ENCODE data around the gene CCN5. TPM values are rescaled to one million over a fixed set of nuclear protein-coding genes. Genes with fewer than 3 reads are reported as not detected.

The CCN5 gene
- total RNA-seq, 1 donor from 2014 or later, result not detected

DNA sequence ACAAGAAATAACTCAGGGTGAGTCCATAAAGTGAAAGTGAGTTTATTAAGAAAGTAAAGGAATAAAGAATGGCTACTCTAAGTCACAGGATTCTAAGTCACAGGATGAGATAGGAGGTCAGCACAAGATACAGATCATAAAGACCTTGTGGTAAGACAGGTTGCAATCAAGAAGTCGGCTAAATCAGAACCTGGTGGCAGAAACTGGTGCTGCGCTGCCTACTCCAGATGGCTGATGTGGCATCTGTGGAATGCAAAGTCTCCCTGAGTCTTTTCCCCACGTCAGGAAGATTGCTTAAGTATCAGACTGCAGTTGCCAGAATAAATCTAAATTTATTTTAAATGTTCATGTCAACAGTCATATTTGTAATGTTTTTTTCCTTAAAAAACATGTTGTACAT, 19.8 kb downstream of the CCN5 start:
- intact Hi-C loops (cut with micrococcal nuclease), result loop anchor here (5.0 to 10.0 kb wide), 6 partner anchors 152 to 1278 kb away; partner anchors contain the start of genes DNTTIP1, FITM2, IFT52 and SRSF6

DNA sequence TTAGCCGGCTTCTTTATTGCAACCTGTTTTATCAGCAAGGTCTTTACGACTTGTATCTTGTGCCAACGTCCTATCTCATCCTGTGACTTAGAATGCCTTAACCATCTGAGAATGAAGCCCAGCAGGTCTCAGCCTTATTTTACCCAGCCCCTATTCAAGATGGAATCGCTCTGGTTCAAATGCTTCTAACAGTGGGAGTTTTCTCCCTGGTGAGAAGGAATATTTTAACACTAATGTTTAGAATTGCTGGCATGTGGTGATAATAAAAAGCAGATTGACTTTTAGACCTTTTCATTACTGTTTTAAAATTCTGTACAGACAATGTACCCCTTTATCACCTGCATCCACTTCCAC, 20.6 kb downstream of the CCN5 start:
- intact Hi-C loops (cut with micrococcal nuclease), result loop anchor here (1.0 to 10.0 kb wide), 9 partner anchors 152 to 1278 kb away; partner anchors contain the start of genes DNTTIP1, FITM2, IFT52 and MYBL2

- intact Hi-C loops (cut with micrococcal nuclease), result loop anchor here (1.0 to 10.0 kb wide), 9 partner anchors 151 to 1279 kb away; partner anchors contain the start of genes DNTTIP1, FITM2, IFT52 and MYBL2
These were observed 21.2 kb downstream of the CCN5 start for GRCh38 chr20:44736170-44737021.

GRCh38 chr20:44737116-44737515, 21.9 kb downstream of the CCN5 start:
- intact Hi-C loops (cut with micrococcal nuclease), result loop anchor here (2.0 to 10.0 kb wide), 7 partner anchors 150 to 1280 kb away; partner anchors contain the start of genes DNTTIP1, FITM2, IFT52 and MYBL2

DNA sequence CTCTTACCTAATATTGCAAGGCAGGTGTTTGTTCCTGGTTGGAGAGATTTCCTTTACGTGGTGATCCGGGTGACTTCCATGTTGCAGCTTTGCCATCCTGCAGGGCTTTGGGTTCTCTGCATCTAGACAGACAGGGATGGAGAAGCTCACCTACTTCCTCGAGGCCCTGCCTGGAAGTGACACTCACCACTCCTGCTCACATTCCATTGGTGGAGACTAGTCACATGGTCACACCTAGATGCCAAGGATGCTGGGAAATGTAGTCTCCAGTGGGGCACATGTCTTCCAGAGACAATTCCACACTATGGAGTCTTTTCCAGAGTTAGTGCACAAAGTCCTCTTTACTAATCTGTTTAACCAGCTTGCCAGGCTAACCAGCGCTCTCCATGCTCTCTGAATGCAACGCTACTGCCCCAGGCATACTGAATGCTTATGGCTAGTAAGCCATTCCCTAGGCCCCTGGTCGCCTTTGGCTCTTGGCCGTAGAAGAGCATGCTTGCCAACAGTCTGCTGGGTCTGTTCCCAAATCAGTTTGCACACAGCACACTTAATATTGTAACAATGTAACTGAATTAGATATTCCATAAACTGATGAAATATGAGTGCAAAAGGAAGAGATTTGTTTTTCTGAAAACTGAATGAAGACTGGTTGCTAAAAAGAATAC, 23.8 kb downstream of the CCN5 start:
- intact Hi-C loops (cut with micrococcal nuclease), result loop anchor here (2.0 to 10.0 kb wide), 7 partner anchors 148 to 1282 kb away; partner anchors contain the start of genes DNTTIP1, FITM2, IFT52 and SRSF6

- intact Hi-C loops (cut with micrococcal nuclease), result loop anchor here (2.0 to 10.0 kb wide), 7 partner anchors 147 to 1283 kb away; partner anchors contain the start of genes DNTTIP1, FITM2, IFT52 and SRSF6
These were observed 24.8 kb downstream of the CCN5 start for GRCh38 chr20:44739942-44740341.

DNA sequence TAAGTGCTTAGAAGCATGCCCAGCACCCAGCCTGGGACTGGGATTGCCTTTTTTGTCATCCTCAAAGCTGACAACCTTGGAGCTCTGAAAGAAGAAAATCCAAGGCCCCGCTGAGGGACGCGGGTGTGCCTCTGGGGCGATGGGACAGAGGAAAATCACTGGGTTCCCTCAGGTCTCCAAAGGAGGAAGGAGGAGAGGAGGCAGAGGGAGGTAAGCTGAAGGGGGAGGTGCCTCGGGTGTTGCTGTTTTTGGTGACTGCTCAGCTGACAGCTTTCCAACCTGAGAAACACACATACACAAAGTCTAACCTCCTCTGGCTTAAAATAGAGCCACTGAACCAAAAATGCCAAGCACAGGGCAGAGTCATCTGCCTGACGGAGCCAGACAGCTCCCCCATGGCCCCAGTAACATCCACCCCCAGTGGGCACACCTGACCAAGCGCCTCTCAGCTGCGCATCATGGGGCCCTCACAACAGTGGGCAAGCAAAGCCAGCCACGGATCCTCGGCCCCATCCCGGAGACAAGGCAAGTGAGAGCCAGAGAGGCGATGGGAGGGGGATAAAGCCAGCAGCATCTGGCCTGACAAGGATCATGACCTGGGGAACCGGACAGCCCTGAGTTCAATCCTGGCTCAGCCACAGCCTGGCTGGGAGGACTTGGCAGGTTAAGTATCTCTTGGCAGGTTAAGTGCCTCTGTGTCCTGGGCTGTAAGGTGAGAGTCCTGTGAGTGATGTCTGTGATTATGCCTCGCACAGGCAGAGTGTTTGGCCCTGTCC, 27.3 kb downstream of the CCN5 start:
- intact Hi-C loops (cut with micrococcal nuclease), result no loop called here

DNA sequence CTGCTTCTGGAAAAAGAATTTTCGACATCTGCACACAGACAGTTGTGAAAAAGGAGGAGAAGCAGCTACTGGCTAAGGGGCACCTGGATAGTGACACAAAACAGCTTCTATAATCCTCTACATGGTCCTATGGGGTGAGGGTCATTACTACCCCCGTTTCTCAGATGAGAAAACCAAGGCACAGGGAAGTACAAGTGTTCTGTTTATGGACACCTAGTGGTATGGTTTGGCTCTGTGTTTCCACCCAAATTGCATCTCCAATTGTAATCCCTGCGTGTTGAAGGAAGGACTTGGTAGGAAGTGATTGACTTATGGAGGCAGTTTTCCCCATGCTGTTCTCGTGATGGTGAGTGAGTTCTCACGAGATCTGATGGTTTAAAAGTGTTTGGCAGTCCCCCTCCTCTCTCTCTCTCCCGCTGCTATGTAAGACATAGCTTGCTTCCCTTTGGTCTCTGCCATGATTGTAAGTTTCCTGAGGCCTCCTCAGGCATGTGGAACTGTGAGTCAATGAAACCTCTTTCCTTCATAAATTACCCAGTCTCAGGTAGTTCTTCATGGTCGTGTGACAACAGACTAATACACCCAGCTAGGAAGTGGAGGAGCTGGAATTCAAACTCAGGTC, 28.0 kb downstream of the CCN5 start:
- intact Hi-C loops (cut with micrococcal nuclease), result no loop called here

DNA sequence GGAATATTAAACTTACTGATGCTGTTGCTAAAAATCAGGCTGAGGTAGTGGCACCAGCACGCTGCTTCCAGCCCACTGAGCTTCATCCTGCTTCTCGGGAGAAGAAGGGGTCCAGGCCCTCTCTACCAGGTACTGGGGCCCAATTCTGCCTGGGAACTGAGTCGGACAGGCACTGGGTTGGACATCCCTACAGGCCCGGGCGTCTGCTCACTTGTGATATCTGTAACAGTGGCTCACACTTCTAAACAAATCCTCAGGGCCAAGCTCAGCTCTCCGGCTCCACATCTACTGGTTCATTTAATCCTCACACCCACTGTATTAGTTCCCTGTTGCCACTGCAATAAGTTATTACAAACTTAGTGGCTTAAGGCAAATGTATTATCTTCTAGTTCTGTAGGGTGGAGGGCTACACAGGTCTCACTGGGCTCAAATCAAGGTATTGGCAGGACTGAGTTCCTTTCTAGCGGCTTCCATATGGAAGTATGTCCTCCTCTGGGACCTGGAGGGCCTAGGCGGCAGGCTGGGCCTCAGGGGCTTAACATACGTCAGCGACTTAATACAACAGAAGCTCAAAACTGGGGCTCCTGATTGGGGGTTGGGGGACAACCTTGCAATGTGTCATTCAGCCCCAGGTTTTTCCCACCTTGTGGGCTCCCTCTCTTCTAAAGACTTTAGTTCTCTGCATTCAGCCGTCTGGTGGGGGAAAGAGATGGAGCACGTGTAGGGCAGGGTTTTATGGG, 28.9 kb downstream of the CCN5 start:
- intact Hi-C loops (cut with micrococcal nuclease), result no loop called here

GRCh38 chr20:44745122-44745597, 30.0 kb downstream of the CCN5 start:
- intact Hi-C loops (cut with micrococcal nuclease), result no loop called here

DNA sequence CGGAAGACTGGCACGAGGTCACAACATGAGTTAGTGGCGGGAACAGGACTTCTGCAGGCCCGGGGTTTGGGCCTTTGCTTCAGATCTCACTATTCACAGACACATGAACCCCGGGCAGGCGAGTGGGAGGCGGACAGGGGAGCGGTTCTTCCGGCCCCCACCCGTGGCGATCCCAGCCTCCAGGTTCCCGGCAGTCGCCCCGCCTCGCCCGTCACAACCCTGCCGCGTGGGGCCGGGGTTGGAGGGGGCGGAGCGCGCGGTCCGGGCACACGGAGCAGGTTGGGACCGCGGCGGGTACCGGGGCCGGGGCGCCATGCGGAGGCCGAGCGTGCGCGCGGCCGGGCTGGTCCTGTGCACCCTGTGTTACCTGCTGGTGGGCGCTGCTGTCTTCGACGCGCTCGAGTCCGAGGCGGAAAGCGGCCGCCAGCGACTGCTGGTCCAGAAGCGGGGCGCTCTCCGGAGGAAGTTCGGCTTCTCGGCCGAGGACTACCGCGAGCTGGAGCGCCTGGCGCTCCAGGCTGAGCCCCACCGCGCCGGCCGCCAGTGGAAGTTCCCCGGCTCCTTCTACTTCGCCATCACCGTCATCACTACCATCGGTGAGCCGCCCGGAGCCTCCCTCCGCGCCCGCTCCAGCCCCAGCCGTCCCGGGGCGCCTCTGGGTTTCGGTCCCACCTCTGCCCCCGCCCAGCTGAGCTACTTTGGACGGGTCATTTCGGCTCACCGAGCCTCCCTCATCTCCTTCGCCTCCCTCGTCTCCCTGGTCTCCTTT, 30.6 kb downstream of the CCN5 start, which contains the start of gene KCNK15:
Gene KCNK15, plus strand, starts transcription at position 268 of the 769 bp plus-strand sequence. Its CDS starts 46 bp downstream, at position 314.
- intact Hi-C loops (cut with micrococcal nuclease), result no loop called here

- intact Hi-C loops (cut with micrococcal nuclease), result loop anchor here (1.0 kb wide), 1 partner anchor 121 kb away; no protein-coding TSS in a partner anchor
These were observed 31.4 kb downstream of the CCN5 start for GRCh38 chr20:44746367-44747165.

DNA sequence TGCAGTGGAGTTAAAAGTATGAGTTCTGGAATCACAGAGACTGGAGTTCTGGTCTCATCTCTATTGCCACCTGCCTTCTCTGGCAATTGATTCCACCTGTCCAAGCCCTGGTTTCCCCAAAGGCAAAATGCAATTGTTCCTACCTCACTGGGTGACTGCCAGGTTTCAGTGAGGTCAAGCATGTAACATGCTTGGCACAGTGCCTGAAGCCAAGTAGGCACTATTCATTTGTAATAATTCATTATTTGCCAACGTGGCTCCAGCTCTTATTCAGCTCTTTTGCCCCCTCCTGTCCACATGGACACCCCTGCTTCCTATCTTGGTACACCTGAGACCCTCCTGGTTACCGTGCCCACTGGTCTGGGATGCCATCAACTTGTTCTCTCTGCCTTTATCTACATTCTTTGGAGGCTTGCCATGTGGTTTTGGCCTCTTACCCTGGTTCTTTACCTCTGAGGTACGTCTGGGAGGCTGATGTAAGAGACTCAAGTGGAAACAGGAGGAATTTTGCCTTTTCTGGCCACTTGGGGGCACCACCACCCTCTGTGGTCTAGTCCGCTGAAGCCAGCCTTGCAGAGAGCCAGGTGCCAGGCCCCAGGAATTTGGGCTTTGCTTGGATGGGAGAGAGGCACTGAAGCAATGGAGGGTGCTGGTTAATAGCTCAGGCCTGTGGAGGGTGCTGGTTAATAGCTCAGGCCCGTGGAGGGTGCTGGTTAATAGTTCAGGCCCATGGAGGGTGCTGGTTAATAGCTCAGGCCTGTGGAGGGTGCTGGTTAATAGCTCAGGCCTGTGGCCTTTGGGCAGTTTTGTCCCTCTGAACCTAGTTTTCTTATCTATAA, 32.2 kb downstream of the CCN5 start:
- intact Hi-C loops (cut with micrococcal nuclease), result loop anchor here (1.0 kb wide), 1 partner anchor 120 kb away; no protein-coding TSS in a partner anchor

DNA sequence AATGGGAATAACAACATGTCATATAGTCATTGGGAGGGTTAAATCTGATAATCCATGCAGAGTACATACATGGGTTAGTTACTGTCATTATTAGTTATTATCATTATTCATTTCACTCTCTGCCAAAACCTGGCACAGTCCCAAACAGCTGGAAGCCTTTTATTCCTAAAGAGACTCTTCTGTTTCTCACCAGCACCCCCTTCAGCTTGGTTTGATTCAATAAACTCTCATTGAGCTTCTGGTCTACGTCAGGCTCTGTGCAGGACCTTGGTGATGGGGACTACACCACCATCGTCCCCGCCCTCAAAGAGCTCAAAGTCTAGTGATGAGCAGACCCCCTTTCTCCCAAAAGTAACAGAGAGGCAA, 32.8 kb downstream of the CCN5 start:
- intact Hi-C loops (cut with micrococcal nuclease), result no loop called here

DNA sequence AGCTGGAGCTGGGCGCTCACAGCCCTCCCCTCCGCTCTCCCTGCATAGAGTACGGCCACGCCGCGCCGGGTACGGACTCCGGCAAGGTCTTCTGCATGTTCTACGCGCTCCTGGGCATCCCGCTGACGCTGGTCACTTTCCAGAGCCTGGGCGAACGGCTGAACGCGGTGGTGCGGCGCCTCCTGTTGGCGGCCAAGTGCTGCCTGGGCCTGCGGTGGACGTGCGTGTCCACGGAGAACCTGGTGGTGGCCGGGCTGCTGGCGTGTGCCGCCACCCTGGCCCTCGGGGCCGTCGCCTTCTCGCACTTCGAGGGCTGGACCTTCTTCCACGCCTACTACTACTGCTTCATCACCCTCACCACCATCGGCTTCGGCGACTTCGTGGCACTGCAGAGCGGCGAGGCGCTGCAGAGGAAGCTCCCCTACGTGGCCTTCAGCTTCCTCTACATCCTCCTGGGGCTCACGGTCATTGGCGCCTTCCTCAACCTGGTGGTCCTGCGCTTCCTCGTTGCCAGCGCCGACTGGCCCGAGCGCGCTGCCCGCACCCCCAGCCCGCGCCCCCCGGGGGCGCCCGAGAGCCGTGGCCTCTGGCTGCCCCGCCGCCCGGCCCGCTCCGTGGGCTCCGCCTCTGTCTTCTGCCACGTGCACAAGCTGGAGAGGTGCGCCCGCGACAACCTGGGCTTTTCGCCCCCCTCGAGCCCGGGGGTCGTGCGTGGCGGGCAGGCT, 35.1 kb downstream of the CCN5 start:
- intact Hi-C loops (cut with micrococcal nuclease), result no loop called here

DNA sequence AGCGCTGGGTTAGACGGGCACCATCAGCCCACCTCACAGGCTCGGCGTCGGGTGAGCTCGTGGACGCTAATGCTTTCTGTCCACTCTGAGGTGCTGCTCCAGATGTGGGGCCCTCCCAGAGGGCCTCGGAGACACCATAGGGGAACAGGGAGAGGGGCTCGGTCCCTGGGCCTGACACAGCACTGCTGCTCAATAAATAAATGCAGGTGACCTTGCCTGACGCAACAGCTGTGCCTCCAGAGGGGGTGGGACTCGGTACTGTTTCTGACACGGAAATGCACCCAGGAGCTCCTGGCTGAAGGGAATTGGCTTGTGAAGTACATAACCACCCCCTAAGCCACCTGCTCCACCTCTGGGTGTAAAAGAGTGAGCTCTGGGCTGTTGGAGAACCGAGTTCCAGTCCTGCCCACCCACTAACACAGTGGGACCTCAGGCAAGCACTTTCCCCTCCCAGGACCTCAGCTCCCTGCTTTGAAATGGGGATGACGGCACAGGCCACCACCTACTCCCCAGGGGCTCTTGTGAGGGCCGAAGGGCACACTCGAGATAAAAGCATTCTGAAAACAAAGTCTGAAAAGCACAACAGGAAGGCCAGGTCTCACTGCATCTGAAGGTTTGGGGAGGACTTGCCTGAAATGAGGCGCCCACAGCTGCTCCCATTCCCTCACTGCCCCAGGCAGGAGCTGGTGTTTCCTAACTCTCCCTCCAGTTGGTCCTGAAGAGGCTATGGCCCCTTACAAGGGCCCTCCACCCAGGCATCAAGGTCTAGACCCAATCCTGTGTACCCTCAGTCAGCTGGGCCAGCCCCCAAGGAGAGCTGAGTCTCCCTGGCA, 37.1 kb downstream of the CCN5 start:
- intact Hi-C loops (cut with micrococcal nuclease), result no loop called here

All from T-helper 1 cell treated with Interleukin-12 subunit alpha and Interleukin-12 subunit beta and Interleukin-4 antibody, amounts not matched to agents 30 ng/mL and 1 ng/mL, for 36 hours (primary cell).